ENCODE data around the gene DOCK11. TPM values are rescaled to one million over a fixed set of nuclear protein-coding genes. Genes with fewer than 3 reads are reported as not detected.

The DOCK11 gene
- total and polyA plus RNA-seq, 2 of the 4 experiments (the other 2 are of a cell fraction) = 3.9 to 13.1 TPM

DNA sequence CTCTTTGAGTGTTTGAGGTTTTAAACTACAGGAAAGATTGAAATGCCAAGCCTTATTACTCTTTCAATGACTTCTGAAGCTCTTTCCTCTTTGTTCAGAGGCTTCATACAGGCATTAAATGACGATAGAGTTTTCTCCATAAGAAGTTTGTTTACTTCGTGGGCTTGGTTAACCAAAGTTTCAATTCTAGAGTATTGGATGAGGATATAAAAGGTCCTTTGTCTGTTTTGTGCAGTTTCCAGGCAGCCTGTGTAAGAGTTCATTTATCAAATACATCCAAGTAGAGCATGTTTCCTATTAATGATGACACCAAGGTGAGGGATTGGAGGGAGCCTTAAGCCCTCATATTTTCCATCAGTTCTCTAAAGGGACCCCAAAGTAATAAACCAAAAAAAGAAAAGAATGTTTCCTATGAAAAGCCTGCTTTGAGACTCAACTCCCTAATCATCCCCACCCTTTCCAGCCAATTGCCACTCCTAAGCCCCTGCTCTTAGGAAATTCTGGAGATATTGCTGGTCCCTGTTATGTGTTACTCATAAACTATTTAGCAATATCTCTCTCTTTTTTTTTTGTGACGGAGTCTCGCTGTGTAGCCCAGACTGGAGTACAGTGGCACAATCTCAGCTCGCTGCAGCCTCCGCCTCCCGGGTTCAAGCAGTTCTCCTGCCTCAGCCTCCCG lies 125.6 kb downstream of the DOCK11 start:
- H3K9me3 ChIP-seq (ENCODE audit: control insufficient read depth, insufficient read depth, low read length) = no peaks in the 10 kb centered on the region
- dilution Hi-C loops (cut with HindIII; ENCODE audit: low sequenced_read_pairs, unreplicated experiment) = no loop called here

More for the DNA sequence above, 125.6 kb downstream of the DOCK11 start:
- no peak overlapping the region for H2BK5ac ChIP-seq (ENCODE audit: low read depth, low read length, poor library complexity, severe bottlenecking)
- no peaks in the 10 kb centered on the region for H3K4me1 ChIP-seq (ENCODE audit: control insufficient read depth, insufficient read depth, low read length)
- H3K18ac ChIP-seq (ENCODE audit: low read depth, low read length) = no peak overlapping the region
- no peaks in the 10 kb centered on the region for H3K9me1 ChIP-seq (ENCODE audit: insufficient read depth, low read length)
- 0 out of 2 replicates have a peak, but pooled peaks cover 1% of the 10 kb centered on the region for H3K36me3 ChIP-seq (ENCODE audit: control insufficient read depth, insufficient read depth, low read length)
- H3K14ac ChIP-seq (replicated peaks; ENCODE audit: low read depth, low read length) = no peak overlapping the region
- no peak overlapping the region for H3K4me3 ChIP-seq (ENCODE audit: insufficient read depth, low read depth, low read length)
- WGBS, 2 experiments (ENCODE audit: extremely low coverage in 2 of 2, insufficient read length in 1 of 2) = 60% methylated on average over 1 of the region's 8 CpGs; no CpG with 5 or more reads in 1 of the 2 experiments
- H3K56ac ChIP-seq (ENCODE audit: extremely low read depth, insufficient read depth, low read length) = no peak overlapping the region
- no peak overlapping the region for H3K4ac ChIP-seq (ENCODE audit: low read depth, low read length)
- H2BK20ac ChIP-seq (ENCODE audit: low read depth, low read length) = no peak overlapping the region
- H4K91ac ChIP-seq (ENCODE audit: insufficient read depth, low read depth, low read length) = no peak overlapping the region
- no TSS peak for BruUV-seq (replicated peaks)
- TF ChIP-seq MXI1 (IDR thresholded peaks at IDR 0.05; ENCODE audit: borderline replicate concordance, low read depth, low read length) (no peak), CEBPB (IDR thresholded peaks at IDR 0.05; ENCODE audit: low read depth, low read length) (no peak), RAD21 (IDR thresholded peaks at IDR 0.05; ENCODE audit: low read length) (no peak), CHD1 (IDR thresholded peaks at IDR 0.05; ENCODE audit: low read depth, low read length) (no peak), SMC3 (IDR thresholded peaks at IDR 0.05; ENCODE audit: low read depth, low read length) (no peak)
- H4K5ac ChIP-seq (ENCODE audit: low read depth, low read length) = no peak overlapping the region
- H3K23ac ChIP-seq (ENCODE audit: low read depth, low read length) = no peak overlapping the region
- POLR2A ChIA-PET (ENCODE audit: unreplicated experiment) = no interaction called here
- H4K20me1 ChIP-seq (ENCODE audit: insufficient read depth, low read length) = no peaks in the 10 kb centered on the region
- no peak overlapping the region for H2BK120ac ChIP-seq (ENCODE audit: low read depth, low read length)
- no peak overlapping the region for H3K9ac ChIP-seq (ENCODE audit: low read depth, low read length)
- ATAC-seq (ENCODE audit: low read depth) (no peak), DNase-seq (no peak)
- in situ Hi-C loops (cut with MboI; ENCODE audit: low sequenced_read_pairs) = no loop called here
- H4K8ac ChIP-seq (ENCODE audit: low read depth in 2 of 2, low read length in 2 of 2) = no peak overlapping the region
- H3K79me1 ChIP-seq (ENCODE audit: low read depth in 1 of 2, low read length in 2 of 2) = no peaks in the 10 kb centered on the region
- H3K4me2 ChIP-seq (ENCODE audit: low read depth, low read length) = no peak overlapping the region
- H3K27ac ChIP-seq (ENCODE audit: insufficient read depth, low read length) = no peak overlapping the region
- CTCF ChIA-PET = no interaction called here
- H2AK9ac ChIP-seq (replicated peaks; ENCODE audit: low read depth, low read length, poor library complexity) = no peak overlapping the region
- intact Hi-C loops (cut with micrococcal nuclease) = no loop called here
- H2AK5ac ChIP-seq (ENCODE audit: low read depth, low read length) = no peak overlapping the region
- H2AFZ ChIP-seq (replicated peaks; ENCODE audit: low read length, poor library complexity) = no peak overlapping the region
- no peak overlapping the region for H2BK15ac ChIP-seq (ENCODE audit: low read depth, low read length)
- no peaks in the 10 kb centered on the region for H3K27me3 ChIP-seq (ENCODE audit: control insufficient read depth, insufficient read depth, low read length)
